Activated CD4-positive, alpha-beta T cell treated with anti-CD3 and anti-CD28 coated beads for 36 hours (primary cell): ENCODE data around the gene PHLPP1. TPM values are rescaled to one million over a fixed set of nuclear protein-coding genes. Genes with fewer than 3 reads are reported as not detected.
A peak's percentile ranks its signal among the peaks of the same experiment; 100 is the strongest.

Source experiments
- ATAC-seq: fragments of 200-7000 bp; cut with Tn5 transposase; one replicate; pipeline ENCODE4 v1.10.0; 2021; ENCODE audit warnings: mild to moderate bottlenecking, moderate library complexity
- CTCF ChIA-PET: fragments of 350-600 bp; sonication (Branson Sonifier 250); formaldehyde crosslinking; loops from one replicate; lab custom pipeline; 2021; ENCODE audit warnings: antibody characterized with exemption; lab: Charles Lee
- POLR2A ChIA-PET: fragments of 350-600 bp; sonication (Branson Sonifier 250); formaldehyde crosslinking; loops from one replicate; lab custom pipeline; 2021; ENCODE audit warnings: antibody characterized with exemption, inconsistent platforms; lab: Charles Lee
- DNase-seq: peaks from one replicate; pipeline ENCODE4 v3.0.0-alpha.2; 2020
- H3K27ac Mint-ChIP-seq: one replicate; pipeline ENCODE4 v1.8.0; 2021; ENCODE audit warnings: mixed read lengths
- H3K27me3 Mint-ChIP-seq: one replicate; pipeline ENCODE4 v1.8.0; 2021; ENCODE audit warnings: mixed read lengths
- H3K36me3 Mint-ChIP-seq: one replicate; pipeline ENCODE4 v1.8.0; 2021; ENCODE audit warnings: low read depth, mixed read lengths
- H3K4me1 Mint-ChIP-seq: one replicate; pipeline ENCODE4 v1.8.0; 2021; ENCODE audit warnings: mixed read lengths
- H3K4me3 Mint-ChIP-seq: one replicate; pipeline ENCODE4 v1.8.0; 2021; ENCODE audit warnings: mild to moderate bottlenecking, moderate library complexity, mixed read lengths
- H3K9me3 Mint-ChIP-seq: one replicate; pipeline ENCODE4 v1.8.0; 2021; ENCODE audit warnings: low read depth, mixed read lengths
- intact Hi-C, 2 experiments: fragments of 100-400 bp; cut with DNase I in 1 of 2; cut with micrococcal nuclease in 1 of 2; formaldehyde crosslinking; loops; one replicate each; pipeline versions ENCODE4 v1.14.2 to v1.15.1; 2022 to 2024; cut with DNase I, micrococcal nuclease
- total RNA-seq, 2 experiments: library from RNA; stranded (reverse); gene quantifications; one replicate each; pipeline ENCODE4 v1.2.3, GENCODE V29; 2021

Gene PHLPP1
- total RNA-seq, 2 experiments from 2014 or later: 6.8 to 8.5 TPM

DNA sequence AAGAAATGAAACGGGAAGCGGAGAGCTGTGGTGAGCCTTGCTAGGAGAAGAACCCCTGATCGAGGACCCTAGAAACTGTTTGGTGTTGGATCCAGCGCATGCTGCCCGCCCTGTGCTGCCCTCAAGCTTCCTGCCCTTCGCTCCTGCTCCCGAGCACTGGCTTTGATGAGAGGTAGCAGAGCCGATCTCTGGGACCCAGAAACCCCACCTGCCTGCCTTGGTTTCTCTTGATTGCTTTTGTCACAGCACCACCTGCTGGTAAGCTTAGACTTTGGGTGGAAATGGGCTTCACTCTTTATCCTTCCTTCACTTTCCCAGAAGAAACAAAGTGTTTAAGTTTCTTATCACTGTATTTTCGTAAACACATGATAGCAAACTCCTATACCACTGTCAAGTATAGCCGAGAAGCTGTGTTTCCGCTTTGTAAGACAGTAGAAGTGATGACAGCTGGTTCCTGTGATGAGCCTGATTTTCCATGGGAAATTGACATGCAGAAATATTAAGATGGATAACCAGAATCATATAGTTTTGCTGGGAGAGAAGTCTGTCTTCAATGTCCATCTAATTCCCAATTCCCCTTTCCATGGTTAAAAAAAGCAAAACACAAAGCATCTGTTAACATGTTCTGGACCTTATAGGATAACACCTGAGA is 267.4 kb downstream of the PHLPP1 start:
- POLR2A ChIA-PET: no interaction called here
- intact Hi-C loops: loop anchor here (1.0 to 10.0 kb wide), 7 partner anchors 268 to 800 kb away; partner anchors contain the start of gene TNFRSF11A (in 1 of the 2)
- H3K27ac Mint-ChIP-seq: no peak overlapping the region
- no peak overlapping the region for H3K4me3 Mint-ChIP-seq
- no peaks in the 10 kb centered on the region for H3K27me3 Mint-ChIP-seq
- H3K9me3 Mint-ChIP-seq: no peaks in the 10 kb centered on the region
- H3K4me1 Mint-ChIP-seq: peaks cover 3% of the 10 kb centered on the region
- DNase-seq (peak; percentile 74), ATAC-seq (peak; percentile 72)
- CTCF ChIA-PET: interaction anchor here (0.7 to 4.1 kb wide), 30 partner anchors 9 to 457 kb away, joined by 3 to 31 read pairs (median 4); partner anchors contain the start of gene PHLPP1
- H3K36me3 Mint-ChIP-seq: no peaks in the 10 kb centered on the region

DNA sequence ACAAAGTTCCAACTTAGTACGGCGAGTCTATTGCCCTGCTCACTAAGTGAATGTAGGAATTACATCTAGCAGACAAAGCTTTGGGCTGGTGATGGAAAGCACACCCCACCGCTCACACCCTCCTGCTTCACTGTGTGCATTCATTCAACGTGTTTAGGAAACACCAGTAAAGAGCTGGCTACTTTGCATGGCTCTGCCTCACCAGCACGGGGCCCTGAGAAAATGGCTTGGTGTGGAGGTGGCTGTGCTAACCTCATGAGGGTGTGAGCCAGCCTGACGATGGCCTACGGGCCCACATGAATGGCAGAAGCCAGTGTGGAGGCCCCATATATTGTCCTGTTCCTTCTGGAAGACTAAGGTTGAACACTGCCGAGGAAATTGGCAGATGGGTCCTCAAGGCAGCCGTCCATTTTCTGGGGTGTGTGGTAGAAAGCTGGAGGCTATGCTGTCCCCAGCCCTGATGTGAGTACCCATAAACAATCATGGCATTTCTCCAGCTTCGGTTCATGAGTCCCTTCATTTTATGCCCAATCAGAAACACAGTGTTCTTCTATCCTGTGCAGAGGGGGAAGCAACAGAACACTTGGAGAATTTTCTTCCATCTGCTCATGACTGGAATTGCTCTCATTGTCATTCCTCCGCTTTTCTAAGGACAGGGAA is 269.4 kb downstream of the PHLPP1 start:
- ATAC-seq: no peak
- Mint-ChIP-seq H3K9me3 (no peaks in the 10 kb centered on the region), H3K36me3 (no peaks in the 10 kb centered on the region), H3K27ac (no peak overlapping the region), H3K4me3 (no peak overlapping the region), H3K27me3 (no peaks in the 10 kb centered on the region), H3K4me1 (peaks cover 3% of the 10 kb centered on the region)
- POLR2A ChIA-PET: no interaction called here
- CTCF ChIA-PET: interaction anchor here (0.7 to 1.4 kb wide), 4 partner anchors 9 to 270 kb away, joined by 3 to 8 read pairs (median 4); partner anchors contain the start of gene PHLPP1
- intact Hi-C loops: loop anchor here (5.0 to 10.0 kb wide), 4 partner anchors 397 to 802 kb away; partner anchors contain the start of gene TNFRSF11A (in 1 of the 2)
- DNase-seq: no peak

DNA sequence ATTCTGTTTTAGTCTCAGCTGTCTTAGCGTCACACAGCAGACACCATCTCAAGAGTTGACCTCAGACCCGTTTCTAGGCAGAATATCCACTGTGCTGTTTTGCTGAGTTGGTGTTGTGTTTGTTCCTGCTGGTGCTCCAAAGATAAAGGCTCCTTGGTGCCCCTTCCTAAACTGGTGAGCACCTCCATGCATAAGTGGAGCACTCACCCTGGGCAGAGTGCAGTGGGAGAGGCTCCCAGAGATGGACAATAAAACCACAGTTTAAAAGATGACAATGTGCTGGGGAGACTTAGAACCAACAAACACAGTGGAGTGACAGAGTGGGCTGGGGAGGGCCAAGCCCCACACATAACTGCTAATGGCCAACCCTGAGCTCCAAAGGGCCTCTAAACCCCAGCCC is 271.1 kb downstream of the PHLPP1 start:
- no peak for ATAC-seq
- intact Hi-C loops: loop anchor here in 1 of 2 experiments (10.0 kb wide), 1 partner anchor 662 kb away; the partner anchor contains the start of gene TNFRSF11A
- no peak overlapping the region for H3K4me3 Mint-ChIP-seq

DNA sequence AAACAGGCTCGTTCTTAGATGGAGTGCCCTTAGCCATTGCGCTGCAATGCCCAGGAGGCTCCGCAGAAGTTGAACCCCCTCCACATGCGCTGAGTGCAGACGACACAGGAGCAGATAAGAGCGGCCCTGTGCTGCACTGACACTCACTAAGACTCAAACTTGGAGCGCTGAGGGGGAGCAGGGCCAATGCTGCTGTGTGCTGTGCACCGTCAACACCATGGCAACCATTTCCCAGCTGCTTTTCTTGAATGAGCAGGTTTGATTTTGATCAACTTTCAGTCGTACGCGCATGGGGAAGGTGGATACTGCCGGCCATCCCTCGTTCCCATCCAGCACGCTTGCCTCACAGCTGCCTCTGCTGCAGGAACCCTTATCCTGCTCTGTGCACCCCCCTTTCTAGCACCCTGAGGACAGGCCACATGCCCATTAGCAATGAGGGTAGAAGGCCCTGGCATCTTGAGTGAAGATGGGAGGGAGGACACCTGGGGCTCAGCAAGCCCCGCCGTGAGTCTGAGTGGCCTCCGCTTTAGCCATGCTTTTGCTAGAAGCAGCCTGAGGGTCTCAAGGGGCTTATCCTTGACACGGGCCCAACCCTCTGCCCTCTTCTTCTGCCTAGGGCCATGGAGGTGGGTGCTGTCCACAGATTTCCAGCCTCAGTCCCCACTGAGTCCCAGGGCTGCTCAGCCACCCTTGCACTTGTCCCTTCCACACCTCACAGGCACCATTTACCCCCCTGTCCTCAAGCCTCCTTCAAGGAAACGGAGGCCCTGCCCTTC is 271.9 kb downstream of the PHLPP1 start:
- CTCF ChIA-PET: interaction anchor here (0.7 kb wide), 2 partner anchors 323 to 975 kb away, joined by 3 read pairs; no protein-coding TSS in a partner anchor
- peaks cover 3% of the 10 kb centered on the region for H3K4me1 Mint-ChIP-seq
- ATAC-seq: no peak
- no peaks in the 10 kb centered on the region for H3K27me3 Mint-ChIP-seq
- no peaks in the 10 kb centered on the region for H3K9me3 Mint-ChIP-seq
- H3K27ac Mint-ChIP-seq: no peak overlapping the region
- POLR2A ChIA-PET: no interaction called here
- no peaks in the 10 kb centered on the region for H3K36me3 Mint-ChIP-seq
- DNase-seq: no peak
- intact Hi-C loops: loop anchor here in 1 of 2 experiments (10.0 kb wide), 1 partner anchor 662 kb away; the partner anchor contains the start of gene TNFRSF11A
- no peak overlapping the region for H3K4me3 Mint-ChIP-seq

More for the DNA sequence above, 271.1 kb downstream of the PHLPP1 start:
- ChIA-PET CTCF (interaction anchor here (0.7 kb wide), 1 partner anchor 976 kb away, joined by 3 read pairs; no protein-coding TSS in a partner anchor), POLR2A (no interaction called here)
- H3K27ac Mint-ChIP-seq: no peak overlapping the region
- H3K36me3 Mint-ChIP-seq: no peaks in the 10 kb centered on the region
- no peak for DNase-seq
- no peaks in the 10 kb centered on the region for H3K9me3 Mint-ChIP-seq
- H3K4me1 Mint-ChIP-seq: peaks cover 3% of the 10 kb centered on the region
- no peaks in the 10 kb centered on the region for H3K27me3 Mint-ChIP-seq

DNA sequence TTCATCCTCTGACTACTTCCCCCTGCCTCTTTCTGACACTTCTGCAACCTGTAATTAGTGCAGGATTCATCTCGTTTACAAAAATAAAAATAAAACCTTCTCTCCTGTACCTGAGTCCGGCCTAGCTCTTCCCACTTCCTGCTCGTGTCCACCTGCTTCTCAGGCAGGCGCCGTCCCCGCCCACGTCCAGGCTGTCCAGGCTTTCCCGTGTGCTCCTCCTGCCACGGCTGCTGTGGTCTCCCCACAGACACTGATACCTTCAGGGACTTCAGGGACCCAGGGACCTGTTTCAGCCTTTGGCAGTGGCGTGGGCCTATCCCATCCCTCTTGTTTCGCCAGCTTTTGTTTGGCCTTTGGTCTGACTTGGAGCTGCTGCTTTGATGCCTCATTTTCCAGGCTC is 272.5 kb downstream of the PHLPP1 start:
- Mint-ChIP-seq H3K36me3 (no peaks in the 10 kb centered on the region), H3K4me3 (no peak overlapping the region), H3K27ac (no peak overlapping the region), H3K4me1 (no peaks in the 10 kb centered on the region), H3K9me3 (no peaks in the 10 kb centered on the region), H3K27me3 (no peaks in the 10 kb centered on the region)
- intact Hi-C loops: loop anchor here in 1 of 2 experiments (10.0 kb wide), 1 partner anchor 663 kb away; the partner anchor contains the start of gene TNFRSF11A
- no peak for ATAC-seq
- POLR2A ChIA-PET: no interaction called here
- no peak for DNase-seq
- CTCF ChIA-PET: interaction anchor here (0.7 kb wide), 1 partner anchor 324 kb away, joined by 3 read pairs; no protein-coding TSS in a partner anchor

GRCh38 chr18:62988471-62988870 is 273.1 kb downstream of the PHLPP1 start:
- Mint-ChIP-seq H3K36me3 (no peaks in the 10 kb centered on the region), H3K27me3 (peaks cover under 1% of the 10 kb centered on the region), H3K27ac (no peak overlapping the region), H3K9me3 (no peaks in the 10 kb centered on the region), H3K4me1 (no peaks in the 10 kb centered on the region), H3K4me3 (no peak overlapping the region)
- ChIA-PET CTCF (no interaction called here), POLR2A (no interaction called here)
- DNase-seq (no peak), ATAC-seq (no peak)
- intact Hi-C loops: loop anchor here in 1 of 2 experiments (10.0 kb wide), 1 partner anchor 664 kb away; the partner anchor contains the start of gene TNFRSF11A

DNA sequence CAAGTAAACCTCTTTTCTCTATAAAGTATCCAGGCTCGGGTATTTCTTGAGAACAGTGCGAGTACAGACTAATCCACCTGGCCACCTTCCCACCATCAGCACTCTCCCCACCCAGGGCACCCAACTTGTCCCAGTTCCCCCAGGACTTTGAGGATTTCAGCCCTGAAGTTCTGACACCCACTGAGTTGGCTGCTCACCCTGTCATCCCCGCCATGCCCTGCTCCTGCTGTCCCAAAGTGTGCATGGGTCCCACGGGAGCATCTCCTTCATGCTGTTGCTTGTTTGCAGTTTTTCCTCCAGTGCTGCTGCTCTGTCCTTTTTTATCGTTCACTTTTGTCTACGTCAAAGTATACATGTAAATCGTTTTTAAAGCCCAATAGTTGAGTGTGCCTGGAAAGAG is 273.9 kb downstream of the PHLPP1 start:
- intact Hi-C loops: loop anchor here in 1 of 2 experiments (10.0 kb wide), 1 partner anchor 664 kb away; the partner anchor contains the start of gene TNFRSF11A
- H3K27ac Mint-ChIP-seq: no peak overlapping the region
- ChIA-PET POLR2A (no interaction called here), CTCF (interaction anchor here (0.5 kb wide), 1 partner anchor 18 kb away, joined by 4 read pairs; no protein-coding TSS in a partner anchor)
- ATAC-seq: no peak
- no peaks in the 10 kb centered on the region for H3K4me1 Mint-ChIP-seq
- no peaks in the 10 kb centered on the region for H3K36me3 Mint-ChIP-seq
- no peaks in the 10 kb centered on the region for H3K9me3 Mint-ChIP-seq
- no peak overlapping the region for H3K4me3 Mint-ChIP-seq
- peaks cover 4% of the 10 kb centered on the region for H3K27me3 Mint-ChIP-seq
- no peak for DNase-seq

DNA sequence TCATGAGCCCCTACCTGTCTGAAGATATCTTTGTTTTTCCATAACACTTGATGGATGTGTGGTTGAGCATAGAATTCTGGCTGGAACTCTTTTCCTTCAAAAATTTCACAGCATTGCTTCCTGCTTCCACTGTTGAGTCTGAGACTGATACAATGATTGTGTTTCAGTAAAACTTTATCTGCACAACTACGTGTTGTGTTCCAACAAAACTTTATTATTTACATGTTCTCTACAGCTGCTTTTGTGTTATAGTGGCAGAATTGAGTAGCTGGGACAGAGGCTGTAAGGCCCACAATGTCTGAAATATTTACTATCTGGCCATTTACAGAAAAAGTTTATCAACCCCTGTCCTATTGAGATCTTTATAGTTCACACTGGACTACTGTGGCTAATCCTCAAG is 275.3 kb downstream of the PHLPP1 start:
- POLR2A ChIA-PET: no interaction called here
- ATAC-seq: no peak
- H3K27ac Mint-ChIP-seq: no peak overlapping the region
- DNase-seq: no peak
- H3K4me1 Mint-ChIP-seq: no peaks in the 10 kb centered on the region
- H3K36me3 Mint-ChIP-seq: no peaks in the 10 kb centered on the region
- H3K4me3 Mint-ChIP-seq: no peak overlapping the region
- H3K9me3 Mint-ChIP-seq: no peaks in the 10 kb centered on the region
- H3K27me3 Mint-ChIP-seq: peaks cover 4% of the 10 kb centered on the region
- CTCF ChIA-PET: no interaction called here
- intact Hi-C loops: no loop called here

- no peaks in the 10 kb centered on the region for H3K4me1 Mint-ChIP-seq
- H3K27me3 Mint-ChIP-seq: peaks cover 4% of the 10 kb centered on the region
- ATAC-seq (no peak), DNase-seq (no peak)
- H3K9me3 Mint-ChIP-seq: no peaks in the 10 kb centered on the region
- POLR2A ChIA-PET: no interaction called here
- intact Hi-C loops: no loop called here
- H3K4me3 Mint-ChIP-seq: no peak overlapping the region
- no peaks in the 10 kb centered on the region for H3K36me3 Mint-ChIP-seq
- no peak overlapping the region for H3K27ac Mint-ChIP-seq
- CTCF ChIA-PET: interaction anchor here (1.6 kb wide), 1 partner anchor 25 kb away, joined by 6 read pairs; no protein-coding TSS in a partner anchor
Observed at GRCh38 chr18:62991389-62991788, 276.0 kb downstream of the PHLPP1 start.

GRCh38 chr18:62991959-62992358 is 276.6 kb downstream of the PHLPP1 start:
- Mint-ChIP-seq H3K27ac (no peak overlapping the region), H3K4me3 (no peak overlapping the region), H3K9me3 (no peaks in the 10 kb centered on the region), H3K36me3 (no peaks in the 10 kb centered on the region), H3K27me3 (peaks cover 4% of the 10 kb centered on the region), H3K4me1 (no peaks in the 10 kb centered on the region)
- ATAC-seq: no peak
- DNase-seq: peak; percentile 30
- ChIA-PET POLR2A (no interaction called here), CTCF (interaction anchor here (1.6 kb wide), 1 partner anchor 25 kb away, joined by 6 read pairs; no protein-coding TSS in a partner anchor)
- intact Hi-C loops: no loop called here
